BLaER1 (cell line): Measurements from ENCODE around the gene PTPRK.
"Not testable (repeated sequence)": the region's sequence is repeated elsewhere in the genome, so short reads cannot be mapped to it uniquely, and the experiment has no call there.

Experiments
- H3K27ac ChIP-seq: shearing (Covaris generic); formaldehyde crosslinking; 2 replicates; pipeline ENCODE4 v1.8.1; 2022
- H3K27me3 ChIP-seq: shearing (Covaris generic); formaldehyde crosslinking; 2 replicates; pipeline ENCODE4 v1.8.1; 2022
- H3K36me3 ChIP-seq: shearing (Covaris generic); formaldehyde crosslinking; 2 replicates; pipeline ENCODE4 v1.8.1; 2022
- H3K4me1 ChIP-seq: shearing (Covaris generic); formaldehyde crosslinking; 2 replicates; pipeline ENCODE4 v1.8.1; 2022
- H3K4me2 ChIP-seq: shearing (Covaris generic); formaldehyde crosslinking; 2 replicates; pipeline ENCODE4 v1.8.1; 2022
- H3K4me3 ChIP-seq: shearing (Covaris generic); formaldehyde crosslinking; 2 replicates; pipeline ENCODE4 v1.8.1; 2022
- H3K9ac ChIP-seq: shearing (Covaris generic); formaldehyde crosslinking; 2 replicates; pipeline ENCODE4 v1.8.1; 2022
- H3K9me3 ChIP-seq: shearing (Covaris generic); formaldehyde crosslinking; 2 replicates; pipeline ENCODE4 v1.8.1; 2022
- H4K20me1 ChIP-seq: shearing (Covaris generic); formaldehyde crosslinking; 2 replicates; pipeline ENCODE4 v1.8.1; 2022
- Cebpa-rat ChIP-seq: shearing (Covaris generic); IDR thresholded peaks from 2 replicates; pipeline ENCODE4 v1.8.1; 2022

The PTPRK gene

DNA sequence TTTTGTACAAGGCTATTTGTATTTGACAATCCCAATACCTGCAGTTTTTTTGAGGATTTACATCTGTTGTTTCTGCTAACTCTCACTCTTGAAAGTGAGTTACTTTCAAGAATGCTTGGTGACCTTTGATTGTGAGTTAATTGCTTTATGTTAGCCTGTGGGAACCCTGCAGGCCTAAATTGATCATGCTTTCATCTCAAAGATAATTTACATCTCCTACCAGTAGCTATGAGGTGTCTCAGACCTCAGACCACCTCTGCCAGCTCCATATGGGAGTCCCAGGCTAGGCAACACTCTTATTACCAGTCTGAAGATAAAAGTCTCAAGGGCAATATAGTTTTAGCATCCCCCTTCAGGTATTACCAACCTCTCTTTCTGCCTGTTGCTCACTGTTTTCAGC lies 503.1 kb downstream of the PTPRK start:
- Histone ChIP-seq H3K27ac (no peak overlapping the region), H3K4me2 (no peak overlapping the region), H3K27me3 (no peaks in the 10 kb centered on the region), H3K4me3 (no peak overlapping the region), H3K36me3 (no peaks in the 10 kb centered on the region), H3K9me3 (no peaks in the 10 kb centered on the region), H3K4me1 (no peaks in the 10 kb centered on the region), H3K9ac (no peak overlapping the region), H4K20me1 (no peaks in the 10 kb centered on the region)
- TF ChIP-seq Cebpa-rat, result no peak

DNA sequence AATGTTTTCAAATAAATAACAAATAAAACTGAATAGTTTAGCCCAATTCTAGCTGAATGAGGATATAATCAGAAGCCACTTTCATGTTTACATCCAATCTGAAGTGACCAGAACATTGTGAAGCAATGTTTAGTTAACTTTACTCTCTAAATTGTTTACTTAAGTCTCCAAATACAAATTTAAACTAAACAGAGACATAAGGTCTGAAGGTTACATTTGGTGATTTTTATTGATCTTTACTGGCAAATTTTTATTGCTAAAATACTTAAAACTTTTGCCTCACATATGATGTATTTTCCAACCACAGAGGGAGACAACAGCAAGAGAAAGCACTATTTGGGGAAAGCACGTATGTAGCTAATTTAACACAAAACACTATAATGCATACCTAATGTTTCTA lies 512.7 kb downstream of the PTPRK start:
- H3K9me3 ChIP-seq, result no peaks in the 10 kb centered on the region
- H3K36me3 ChIP-seq, result no peaks in the 10 kb centered on the region
- no peak overlapping the region for H3K9ac ChIP-seq
- no peak overlapping the region for H3K27ac ChIP-seq
- no peaks in the 10 kb centered on the region for H3K27me3 ChIP-seq
- no peak overlapping the region for H3K4me3 ChIP-seq
- H4K20me1 ChIP-seq, result no peaks in the 10 kb centered on the region
- H3K4me2 ChIP-seq, result no peak overlapping the region
- H3K4me1 ChIP-seq, result no peaks in the 10 kb centered on the region
- no peak for TF ChIP-seq Cebpa-rat

DNA sequence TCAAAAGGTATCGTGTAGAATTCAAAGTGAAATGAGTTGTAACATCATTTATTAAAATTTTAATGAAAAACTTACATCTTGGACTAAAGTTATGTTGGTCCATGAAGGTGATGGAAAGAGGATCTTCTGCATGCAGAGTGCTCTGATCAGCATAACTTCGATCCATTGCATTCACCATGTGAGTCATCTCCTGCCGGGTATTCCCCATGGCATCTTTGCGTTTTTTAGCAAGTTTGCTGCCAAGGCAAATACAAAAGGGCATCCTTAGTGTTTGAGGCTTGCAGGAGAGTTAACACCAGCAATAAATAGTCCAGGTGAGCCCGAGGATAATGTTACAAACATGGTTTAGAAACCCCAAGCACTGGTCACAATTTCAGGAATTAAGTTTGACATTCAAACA lies 515.4 kb downstream of the PTPRK start:
- Histone ChIP-seq H3K9me3 (no peaks in the 10 kb centered on the region), H3K36me3 (no peaks in the 10 kb centered on the region), H3K27ac (no peak overlapping the region), H4K20me1 (no peaks in the 10 kb centered on the region), H3K4me1 (no peaks in the 10 kb centered on the region), H3K9ac (no peak overlapping the region), H3K4me3 (no peak overlapping the region), H3K4me2 (no peak overlapping the region), H3K27me3 (no peaks in the 10 kb centered on the region)
- TF ChIP-seq Cebpa-rat, result no peak

DNA sequence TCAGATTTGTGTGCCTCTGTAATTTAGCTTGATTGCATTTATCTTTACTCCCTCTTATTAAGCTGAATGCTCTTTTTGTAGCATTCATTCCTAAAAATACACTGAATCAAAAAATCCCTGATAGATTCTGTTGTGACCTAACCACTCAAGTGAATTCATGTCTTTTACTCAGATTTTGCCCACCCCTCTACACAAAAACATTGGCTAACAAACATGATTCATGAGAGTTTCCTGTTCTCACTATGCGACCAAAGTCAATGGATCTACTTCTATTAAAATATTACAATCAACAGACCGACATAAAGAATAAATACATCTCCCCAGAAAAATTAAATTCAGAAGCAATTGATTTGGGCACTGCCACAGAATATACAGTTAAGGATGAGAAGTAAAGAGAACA lies 520.0 kb downstream of the PTPRK start:
- Histone ChIP-seq H3K9me3 (no peaks in the 10 kb centered on the region), H3K36me3 (no peaks in the 10 kb centered on the region), H3K27ac (no peak overlapping the region), H3K27me3 (no peaks in the 10 kb centered on the region), H3K4me1 (no peaks in the 10 kb centered on the region), H4K20me1 (no peaks in the 10 kb centered on the region), H3K4me3 (no peak overlapping the region), H3K9ac (no peak overlapping the region), H3K4me2 (no peak overlapping the region)
- no peak for TF ChIP-seq Cebpa-rat

DNA sequence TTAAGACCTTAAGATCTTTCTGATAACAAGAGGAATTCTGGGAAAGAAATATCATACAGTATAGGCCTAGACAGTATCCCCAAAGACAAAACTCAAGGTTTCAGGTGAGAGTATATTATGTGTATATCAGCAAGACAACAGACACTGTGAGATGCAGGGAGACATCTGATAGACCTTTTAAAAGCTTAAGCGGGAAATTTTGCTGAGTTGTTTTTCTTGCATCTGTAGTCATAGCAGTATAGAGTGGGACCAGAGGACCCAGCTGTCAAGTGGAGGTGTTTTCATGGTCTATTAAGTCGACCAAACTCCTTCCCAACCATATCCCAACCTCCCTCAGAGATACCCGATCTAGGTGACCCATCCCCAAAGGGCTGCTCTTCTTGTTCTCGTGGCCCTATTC lies 521.4 kb downstream of the PTPRK start:
- Histone ChIP-seq H3K27ac (no peak overlapping the region), H3K36me3 (no peaks in the 10 kb centered on the region), H3K4me2 (no peak overlapping the region), H3K4me1 (no peaks in the 10 kb centered on the region), H3K27me3 (no peaks in the 10 kb centered on the region), H3K9me3 (no peaks in the 10 kb centered on the region), H3K4me3 (no peak overlapping the region), H4K20me1 (no peaks in the 10 kb centered on the region), H3K9ac (no peak overlapping the region)
- no peak for TF ChIP-seq Cebpa-rat

DNA sequence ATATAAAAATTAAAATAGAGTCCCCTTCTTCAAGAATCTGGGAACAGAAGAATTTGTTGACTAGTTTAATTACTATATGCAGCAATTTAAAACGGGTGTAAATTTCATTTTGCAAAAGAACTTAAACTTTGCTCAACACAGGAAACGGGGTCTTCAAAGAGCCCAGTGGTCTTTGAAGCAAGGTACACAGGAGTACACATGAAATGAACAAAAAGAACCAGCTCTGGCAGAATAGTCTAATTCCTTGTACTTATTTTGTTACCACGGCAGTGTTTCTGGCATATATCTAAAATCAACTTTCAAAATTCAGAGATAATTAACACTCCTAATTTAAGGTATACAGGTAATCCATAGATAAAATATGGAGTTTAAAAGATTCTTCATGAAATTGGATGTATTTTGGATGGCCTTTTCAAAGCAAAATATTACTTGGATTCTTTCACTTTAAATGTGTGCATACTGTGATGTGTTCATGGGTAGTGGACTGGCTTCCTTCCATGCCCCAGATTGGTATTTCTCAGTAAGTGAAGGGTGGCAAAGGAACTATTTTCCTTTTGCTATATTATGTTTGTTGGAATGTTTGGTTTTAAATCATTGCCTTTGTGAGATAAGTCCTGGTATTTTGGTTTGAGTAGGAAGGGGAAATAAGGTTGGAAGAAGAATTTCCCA lies 522.8 kb downstream of the PTPRK start:
- Histone ChIP-seq H3K27me3 (no peaks in the 10 kb centered on the region), H3K4me1 (no peaks in the 10 kb centered on the region), H3K36me3 (no peaks in the 10 kb centered on the region), H3K9me3 (no peaks in the 10 kb centered on the region), H3K27ac (no peak overlapping the region), H4K20me1 (no peaks in the 10 kb centered on the region), H3K4me3 (no peak overlapping the region), H3K9ac (no peak overlapping the region), H3K4me2 (no peak overlapping the region)
- TF ChIP-seq Cebpa-rat, result no peak

DNA sequence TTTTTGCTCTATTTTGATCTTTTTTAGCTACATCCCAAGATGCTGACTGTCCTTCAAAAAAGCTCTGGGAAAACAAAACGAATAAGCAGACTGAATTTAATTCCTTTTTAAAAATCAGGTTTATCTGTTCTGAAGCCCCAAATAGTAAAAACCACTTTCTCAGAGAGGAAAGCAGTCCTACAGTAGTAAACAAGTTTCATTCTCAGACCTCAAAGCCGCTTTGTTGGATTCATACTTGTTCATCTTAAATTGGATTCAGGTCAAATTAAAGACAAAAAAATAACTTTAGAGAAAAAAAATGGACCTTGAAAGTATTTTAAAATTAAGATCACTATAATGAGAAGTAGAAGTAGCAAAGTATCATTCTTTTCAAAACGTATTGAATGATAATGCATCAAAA lies 523.5 kb downstream of the PTPRK start:
- Histone ChIP-seq H3K27me3 (no peaks in the 10 kb centered on the region), H3K27ac (no peak overlapping the region), H3K4me3 (no peak overlapping the region), H3K4me2 (no peak overlapping the region), H3K9me3 (no peaks in the 10 kb centered on the region), H4K20me1 (no peaks in the 10 kb centered on the region), H3K9ac (no peak overlapping the region), H3K36me3 (no peaks in the 10 kb centered on the region), H3K4me1 (no peaks in the 10 kb centered on the region)
- TF ChIP-seq Cebpa-rat, result no peak

DNA sequence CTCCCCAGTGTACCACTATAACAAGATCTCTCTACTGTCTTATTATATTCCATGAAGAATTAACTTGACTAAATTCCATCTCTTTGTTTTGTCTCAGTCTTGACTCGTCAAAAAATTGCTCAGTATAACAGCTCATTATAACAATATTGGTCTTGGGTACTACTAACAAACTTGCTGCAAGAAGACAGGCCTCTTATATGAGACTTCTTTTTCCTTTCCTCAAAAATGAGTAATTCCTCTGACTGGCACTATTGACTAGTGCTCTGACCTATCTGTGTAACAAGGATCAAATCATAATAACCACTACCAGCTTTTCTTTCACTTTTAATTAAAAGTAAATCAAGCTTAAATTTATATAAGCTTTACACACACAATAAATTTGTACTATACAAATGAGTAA lies 528.3 kb downstream of the PTPRK start:
- H3K9ac ChIP-seq, result no peak overlapping the region
- H3K4me1 ChIP-seq, result no peaks in the 10 kb centered on the region
- no peaks in the 10 kb centered on the region for H3K9me3 ChIP-seq
- H3K4me3 ChIP-seq, result no peak overlapping the region
- H3K27ac ChIP-seq, result no peak overlapping the region
- TF ChIP-seq Cebpa-rat, result no peak
- no peaks in the 10 kb centered on the region for H4K20me1 ChIP-seq
- H3K36me3 ChIP-seq, result no peaks in the 10 kb centered on the region
- H3K27me3 ChIP-seq, result no peaks in the 10 kb centered on the region
- no peak overlapping the region for H3K4me2 ChIP-seq

DNA sequence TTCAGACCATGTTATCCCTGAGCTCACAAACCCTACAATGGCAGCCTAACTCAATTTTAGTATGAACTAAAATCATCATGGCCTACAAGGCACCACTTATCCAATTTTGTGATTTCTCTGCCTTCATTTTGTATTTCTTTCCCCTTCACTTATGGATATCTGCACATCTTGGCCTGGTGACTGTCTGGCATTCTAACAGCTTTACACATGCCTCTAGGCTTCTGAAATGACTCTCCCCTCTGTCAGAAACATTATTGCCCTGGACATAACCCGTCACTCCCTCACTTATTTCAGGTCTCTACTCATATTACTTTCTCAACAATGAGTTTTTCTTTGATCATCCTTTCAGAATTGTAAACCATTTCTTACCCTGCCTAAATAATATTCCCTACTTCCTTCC lies 530.3 kb downstream of the PTPRK start:
- H3K9me3 ChIP-seq, result no peaks in the 10 kb centered on the region
- H3K36me3 ChIP-seq, result peaks cover 5% of the 10 kb centered on the region
- H3K9ac ChIP-seq, result no peak overlapping the region
- H4K20me1 ChIP-seq, result no peaks in the 10 kb centered on the region
- H3K27ac ChIP-seq, result no peak overlapping the region
- H3K27me3 ChIP-seq, result no peaks in the 10 kb centered on the region
- H3K4me3 ChIP-seq, result no peak overlapping the region
- no peak for TF ChIP-seq Cebpa-rat
- no peak overlapping the region for H3K4me2 ChIP-seq
- H3K4me1 ChIP-seq, result no peaks in the 10 kb centered on the region

DNA sequence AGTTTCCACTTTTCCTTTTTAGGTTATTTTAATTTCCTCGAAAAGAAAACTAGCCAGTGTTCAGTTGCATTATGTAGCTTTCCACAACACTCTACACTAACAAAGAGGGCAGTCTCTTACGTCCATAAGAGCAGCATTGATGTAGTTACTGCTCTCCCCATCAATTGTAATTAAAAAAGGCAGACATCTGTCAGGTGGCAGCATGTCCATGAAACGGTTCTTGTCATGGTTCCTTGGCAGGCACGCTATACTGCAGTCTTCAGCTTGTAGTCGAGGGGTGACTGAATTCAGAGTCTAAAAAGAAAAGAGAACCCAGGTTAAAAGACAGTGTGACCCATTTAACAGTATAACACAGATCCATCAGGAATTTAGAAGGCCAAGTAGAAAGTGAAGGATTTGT lies 539.4 kb downstream of the PTPRK start:
- Histone ChIP-seq H3K4me2 (no peak overlapping the region), H3K36me3 (peaks cover 50% of the 10 kb centered on the region)

DNA sequence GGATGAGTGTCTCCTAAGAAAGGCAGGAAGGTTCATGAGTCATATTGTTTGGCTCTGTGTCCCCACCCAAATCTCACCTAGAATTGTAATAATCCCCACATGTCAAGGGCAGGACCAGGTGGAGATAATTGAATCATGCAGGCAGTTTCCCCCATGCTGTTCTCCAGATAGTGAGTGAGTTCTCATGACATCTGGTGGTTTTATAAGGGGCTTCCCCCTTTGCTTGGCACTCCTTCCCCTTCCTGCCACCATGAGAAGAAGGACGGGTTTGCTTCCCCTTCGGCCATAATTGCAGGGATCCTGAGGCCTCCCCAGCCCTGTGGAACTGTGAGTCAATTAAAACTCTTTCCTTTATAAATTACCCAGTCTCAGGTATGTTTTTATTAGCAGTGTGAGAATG lies 542.2 kb downstream of the PTPRK start:
- H3K4me3 ChIP-seq, H3K27me3 ChIP-seq, H3K27ac ChIP-seq, H4K20me1 ChIP-seq, H3K9ac ChIP-seq, H3K9me3 ChIP-seq, H3K4me2 ChIP-seq, H3K4me1 ChIP-seq: not testable (repeated sequence)
- H3K36me3 ChIP-seq, result peaks cover 56% of the 10 kb centered on the region

More for the DNA sequence above, 539.4 kb downstream of the PTPRK start:
- no peak overlapping the region for H3K9ac ChIP-seq
- H4K20me1 ChIP-seq, result no peaks in the 10 kb centered on the region
- no peak for TF ChIP-seq Cebpa-rat
- no peak overlapping the region for H3K27ac ChIP-seq
- H3K27me3 ChIP-seq, result no peaks in the 10 kb centered on the region
- no peak overlapping the region for H3K4me3 ChIP-seq
- no peaks in the 10 kb centered on the region; the same call in 1 of the 2 replicates for H3K4me1 ChIP-seq
- no peaks in the 10 kb centered on the region for H3K9me3 ChIP-seq
